ENCODE data around the gene SPATA31E1. TPM values are rescaled to one million over a fixed set of nuclear protein-coding genes. Genes with fewer than 3 reads are reported as not detected.
"Not testable (repeated sequence)": the region's sequence is repeated elsewhere in the genome, so short reads cannot be mapped to it uniquely, and the experiment has no call there.

SPATA31E1 gene
- total RNA-seq, 1 donor from 2014 or later = not detected

GRCh38 chr9:87891754-87892153 is 9.1 kb downstream of the SPATA31E1 start:
- Mint-ChIP-seq H3K27ac (no peak overlapping the region), H3K27me3 (ENCODE audit: low read depth) (peaks cover 12% of the 10 kb centered on the region), H3K4me1 (ENCODE audit: low read depth) (peaks cover 2% of the 10 kb centered on the region), H3K36me3 (ENCODE audit: low read depth) (no peaks in the 10 kb centered on the region), H3K9me3 (no peaks in the 10 kb centered on the region), H3K4me3 (ENCODE audit: low read depth) (no peak overlapping the region)
- no peak for DNase-seq (ENCODE audit: low spot score)
- intact Hi-C loops (cut with micrococcal nuclease) = no loop called here

GRCh38 chr9:87892956-87893355 is 10.3 kb downstream of the SPATA31E1 start:
- intact Hi-C loops (cut with micrococcal nuclease) = no loop called here
- no peak for DNase-seq (ENCODE audit: low spot score)
- Mint-ChIP-seq H3K27ac (no peak overlapping the region), H3K36me3 (ENCODE audit: low read depth) (no peaks in the 10 kb centered on the region), H3K27me3 (ENCODE audit: low read depth) (peaks cover 14% of the 10 kb centered on the region), H3K4me3 (ENCODE audit: low read depth) (no peak overlapping the region), H3K9me3 (no peaks in the 10 kb centered on the region), H3K4me1 (ENCODE audit: low read depth) (peaks cover 2% of the 10 kb centered on the region)

- intact Hi-C loops (cut with micrococcal nuclease) = no loop called here
- H3K9me3 Mint-ChIP-seq = no peaks in the 10 kb centered on the region
- no peak overlapping the region for H3K4me3 Mint-ChIP-seq (ENCODE audit: low read depth)
- H3K4me1 Mint-ChIP-seq (ENCODE audit: low read depth) = peaks cover 2% of the 10 kb centered on the region
- DNase-seq (ENCODE audit: low spot score) = no peak
- H3K27ac Mint-ChIP-seq = no peak overlapping the region
- no peaks in the 10 kb centered on the region for H3K36me3 Mint-ChIP-seq (ENCODE audit: low read depth)
- peaks cover 23% of the 10 kb centered on the region for H3K27me3 Mint-ChIP-seq (ENCODE audit: low read depth)
Observed at GRCh38 chr9:87894998-87895625, 12.4 kb downstream of the SPATA31E1 start.

GRCh38 chr9:87896891-87897290 is 14.2 kb downstream of the SPATA31E1 start:
- Mint-ChIP-seq H3K9me3 (peaks cover 4% of the 10 kb centered on the region), H3K27ac (no peak overlapping the region), H3K27me3 (ENCODE audit: low read depth) (peaks cover 26% of the 10 kb centered on the region), H3K36me3 (ENCODE audit: low read depth) (no peaks in the 10 kb centered on the region), H3K4me3 (ENCODE audit: low read depth) (no peak overlapping the region), H3K4me1 (ENCODE audit: low read depth) (peaks cover 2% of the 10 kb centered on the region)
- intact Hi-C loops (cut with micrococcal nuclease) = no loop called here
- no peak for DNase-seq (ENCODE audit: low spot score)

- Mint-ChIP-seq H3K4me3 (ENCODE audit: low read depth) (no peak overlapping the region), H3K9me3 (peaks cover 4% of the 10 kb centered on the region), H3K27me3 (ENCODE audit: low read depth) (peaks cover 20% of the 10 kb centered on the region), H3K36me3 (ENCODE audit: low read depth) (no peaks in the 10 kb centered on the region), H3K4me1 (ENCODE audit: low read depth) (no peaks in the 10 kb centered on the region), H3K27ac (no peak overlapping the region)
- intact Hi-C loops (cut with micrococcal nuclease) = no loop called here
- no peak for DNase-seq (ENCODE audit: low spot score)
Observed at GRCh38 chr9:87898151-87898550, 15.5 kb downstream of the SPATA31E1 start.

GRCh38 chr9:87902371-87902770 is 19.7 kb downstream of the SPATA31E1 start:
- H3K27ac Mint-ChIP-seq; H3K36me3 Mint-ChIP-seq (ENCODE audit: low read depth); intact Hi-C loops (cut with micrococcal nuclease); H3K4me3 Mint-ChIP-seq (ENCODE audit: low read depth); H3K4me1 Mint-ChIP-seq (ENCODE audit: low read depth); DNase-seq (ENCODE audit: low spot score): not testable (repeated sequence)
- peaks cover 14% of the 10 kb centered on the region for H3K27me3 Mint-ChIP-seq (ENCODE audit: low read depth)
- peaks cover 13% of the 10 kb centered on the region for H3K9me3 Mint-ChIP-seq

GRCh38 chr9:87909310-87910041 is 26.8 kb downstream of the SPATA31E1 start:
- Mint-ChIP-seq H3K4me1 (ENCODE audit: low read depth) (no peaks in the 10 kb centered on the region), H3K27me3 (ENCODE audit: low read depth) (peaks cover 11% of the 10 kb centered on the region), H3K4me3 (ENCODE audit: low read depth) (no peak overlapping the region), H3K36me3 (ENCODE audit: low read depth) (no peaks in the 10 kb centered on the region), H3K27ac (no peak overlapping the region), H3K9me3 (no peaks in the 10 kb centered on the region)
- DNase-seq (ENCODE audit: low spot score) = no peak
- intact Hi-C loops (cut with micrococcal nuclease) = no loop called here

- Mint-ChIP-seq H3K4me1 (ENCODE audit: low read depth) (no peaks in the 10 kb centered on the region), H3K4me3 (ENCODE audit: low read depth) (no peak overlapping the region), H3K27ac (no peak overlapping the region), H3K9me3 (no peaks in the 10 kb centered on the region), H3K36me3 (ENCODE audit: low read depth) (no peaks in the 10 kb centered on the region), H3K27me3 (ENCODE audit: low read depth) (peaks cover 11% of the 10 kb centered on the region)
- DNase-seq (ENCODE audit: low spot score) = no peak
- intact Hi-C loops (cut with micrococcal nuclease) = no loop called here
Observed at GRCh38 chr9:87910821-87911220, 28.1 kb downstream of the SPATA31E1 start.

- H3K27me3 Mint-ChIP-seq (ENCODE audit: low read depth); intact Hi-C loops (cut with micrococcal nuclease); H3K27ac Mint-ChIP-seq; H3K36me3 Mint-ChIP-seq (ENCODE audit: low read depth); H3K9me3 Mint-ChIP-seq; H3K4me3 Mint-ChIP-seq (ENCODE audit: low read depth); H3K4me1 Mint-ChIP-seq (ENCODE audit: low read depth); DNase-seq (ENCODE audit: low spot score): not testable (repeated sequence)
Observed at GRCh38 chr9:87917662-87918061, 35.0 kb downstream of the SPATA31E1 start, which contains the start of gene SPATA31C1. Gene SPATA31C1 (plus strand): TSS chr9:87917962.

GRCh38 chr9:87919013-87919412 is 36.3 kb downstream of the SPATA31E1 start:
- H3K36me3 Mint-ChIP-seq (ENCODE audit: low read depth); DNase-seq (ENCODE audit: low spot score); H3K4me1 Mint-ChIP-seq (ENCODE audit: low read depth); H3K9me3 Mint-ChIP-seq; H3K27ac Mint-ChIP-seq; H3K4me3 Mint-ChIP-seq (ENCODE audit: low read depth); H3K27me3 Mint-ChIP-seq (ENCODE audit: low read depth); intact Hi-C loops (cut with micrococcal nuclease): not testable (repeated sequence)

- H3K4me1 Mint-ChIP-seq (ENCODE audit: low read depth); H3K36me3 Mint-ChIP-seq (ENCODE audit: low read depth); H3K27me3 Mint-ChIP-seq (ENCODE audit: low read depth); H3K4me3 Mint-ChIP-seq (ENCODE audit: low read depth); intact Hi-C loops (cut with micrococcal nuclease); DNase-seq (ENCODE audit: low spot score); H3K27ac Mint-ChIP-seq; H3K9me3 Mint-ChIP-seq: not testable (repeated sequence)
Observed at GRCh38 chr9:87921561-87921960, 38.9 kb downstream of the SPATA31E1 start.

GRCh38 chr9:87923012-87923411 is 40.3 kb downstream of the SPATA31E1 start:
- H3K36me3 Mint-ChIP-seq (ENCODE audit: low read depth); intact Hi-C loops (cut with micrococcal nuclease); H3K4me1 Mint-ChIP-seq (ENCODE audit: low read depth); H3K27ac Mint-ChIP-seq; H3K27me3 Mint-ChIP-seq (ENCODE audit: low read depth); H3K9me3 Mint-ChIP-seq; H3K4me3 Mint-ChIP-seq (ENCODE audit: low read depth): not testable (repeated sequence)
- DNase-seq (ENCODE audit: low spot score) = peak; percentile 51

- H3K9me3 Mint-ChIP-seq; H3K27ac Mint-ChIP-seq; H3K27me3 Mint-ChIP-seq (ENCODE audit: low read depth); H3K4me1 Mint-ChIP-seq (ENCODE audit: low read depth); H3K36me3 Mint-ChIP-seq (ENCODE audit: low read depth); H3K4me3 Mint-ChIP-seq (ENCODE audit: low read depth); DNase-seq (ENCODE audit: low spot score); intact Hi-C loops (cut with micrococcal nuclease): not testable (repeated sequence)
Observed at GRCh38 chr9:87924851-87925250, 42.2 kb downstream of the SPATA31E1 start.

All from activated T-helper 2 cell treated with anti-CD3 and anti-CD28 coated beads, Interferon-gamma antibody, Interleukin-2, Interleukin-4, amounts not matched to agents 10 μg/mL and 5 μg/mL and 100 μg/mL, durations not matched to agents 14 hours and 24 hours and 36 hours (primary cell).